ENCODE measurements around the gene CHAC2.

Gene CHAC2

DNA sequence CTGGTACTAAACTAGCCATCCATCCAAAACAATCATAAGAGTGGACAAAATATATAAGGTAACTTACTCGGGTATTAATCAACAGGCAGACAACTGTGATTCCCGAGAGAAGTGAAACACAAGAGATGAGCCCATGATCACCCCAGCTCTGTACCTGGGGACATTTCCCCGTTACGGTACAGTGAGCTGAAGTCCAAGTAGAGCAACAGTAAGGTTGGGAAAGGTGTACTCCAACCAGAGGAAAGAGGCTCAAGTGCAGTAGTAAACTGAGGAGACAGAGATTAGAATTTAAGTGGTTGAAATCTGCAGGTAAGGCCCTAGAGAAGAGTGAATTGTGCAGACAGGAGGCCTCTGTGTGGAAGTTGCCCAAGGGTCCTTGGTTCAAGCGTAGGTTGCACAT, 30.5 kb upstream of the CHAC2 start:
- H3K36me3 ChIP-seq (ENCODE audit: control insufficient read depth in 4 of 4, insufficient read depth in 4 of 4, low read length in 3 of 4): peaks cover 4 to 23% (median 15%) of the 10 kb centered on the region in 4 experiments
- H3K27me3 ChIP-seq (replicated peaks in 2 of 5; ENCODE audit: control insufficient read depth in 4 of 5, insufficient read depth in 5 of 5, low read length in 4 of 5): no peaks in the 10 kb centered on the region
- no peak overlapping the region for H3K27ac ChIP-seq (ENCODE audit: insufficient read depth in 1 of 2, low read depth in 1 of 2, low read length in 2 of 2, poor library complexity in 1 of 2, severe bottlenecking in 2 of 2)
- no peaks in the 10 kb centered on the region for H3K9me3 ChIP-seq (ENCODE audit: control extremely low read depth in 1 of 5, control insufficient read depth in 4 of 5, insufficient read depth in 2 of 5, low read depth in 1 of 5, low read length in 4 of 5)
- ChIA-PET POLR2A (no interaction called here), CTCF (interaction anchor here (0.7 kb wide), 1 partner anchor 8 kb away, joined by 3 read pairs; no protein-coding TSS in a partner anchor)
- 100% methylated on average over 5 of the region's 5 CpGs for whole genome bisulfite sequencing (ENCODE audit: insufficient coverage)
- no peak for DNase-seq
- no peak overlapping the region for H3K4me3 ChIP-seq (ENCODE audit: control insufficient read depth in 1 of 7, extremely low read depth in 1 of 7, insufficient read depth in 4 of 7, low read depth in 2 of 7, low read length in 6 of 7)
- no peaks in the 10 kb centered on the region for H3K4me1 ChIP-seq (ENCODE audit: control extremely low read depth in 1 of 4, control insufficient read depth in 4 of 4, insufficient read depth in 4 of 4, low read length in 3 of 4)

DNA sequence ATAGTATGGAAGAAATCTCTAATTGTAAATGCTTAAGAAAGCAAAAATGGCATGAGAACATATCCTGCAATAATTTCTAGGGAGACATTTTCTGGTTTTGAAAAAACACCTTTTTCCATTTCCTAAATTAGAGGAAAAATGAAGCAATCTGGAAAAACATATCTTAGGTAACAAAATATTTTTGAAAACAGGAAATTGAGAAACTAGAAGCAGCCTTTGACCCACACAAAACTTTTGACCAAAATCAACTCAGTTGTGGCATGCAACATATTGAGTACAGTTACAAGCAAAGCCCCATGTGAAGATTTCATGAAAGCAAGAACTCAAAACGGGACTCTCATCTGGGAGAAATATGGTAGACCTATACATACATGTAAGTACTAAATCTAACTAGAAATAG, 28.6 kb upstream of the CHAC2 start:
- Histone ChIP-seq H3K9me3 (ENCODE audit: control extremely low read depth in 1 of 5, control insufficient read depth in 4 of 5, insufficient read depth in 2 of 5, low read depth in 1 of 5, low read length in 4 of 5) (no peaks in the 10 kb centered on the region), H3K4me3 (ENCODE audit: control insufficient read depth in 1 of 7, extremely low read depth in 1 of 7, insufficient read depth in 4 of 7, low read depth in 2 of 7, low read length in 6 of 7) (peak overlapping the region in 1 of 7 experiments; percentile 15), H3K4me1 (ENCODE audit: control extremely low read depth in 1 of 4, control insufficient read depth in 4 of 4, insufficient read depth in 4 of 4, low read length in 3 of 4) (no peaks in the 10 kb centered on the region), H3K27me3 (replicated peaks in 2 of 5; ENCODE audit: control insufficient read depth in 4 of 5, insufficient read depth in 5 of 5, low read length in 4 of 5) (no peaks in the 10 kb centered on the region), H3K27ac (ENCODE audit: insufficient read depth in 1 of 2, low read depth in 1 of 2, low read length in 2 of 2, poor library complexity in 1 of 2, severe bottlenecking in 2 of 2) (no peak overlapping the region), H3K36me3 (ENCODE audit: control insufficient read depth in 4 of 4, insufficient read depth in 4 of 4, low read length in 3 of 4) (peaks cover under 1 to 23% (median 12%) of the 10 kb centered on the region in 4 experiments)
- POLR2A ChIA-PET: no interaction called here
- CTCF ChIA-PET: interaction anchor here (1.2 to 1.8 kb wide), 3 partner anchors 10 to 28 kb away, joined by 3 to 7 read pairs (median 4); partner anchors contain the start of gene CHAC2
- DNase-seq: no peak
- WGBS (ENCODE audit: insufficient coverage): no CpG with 5 or more reads among the region's 1 CpG

DNA sequence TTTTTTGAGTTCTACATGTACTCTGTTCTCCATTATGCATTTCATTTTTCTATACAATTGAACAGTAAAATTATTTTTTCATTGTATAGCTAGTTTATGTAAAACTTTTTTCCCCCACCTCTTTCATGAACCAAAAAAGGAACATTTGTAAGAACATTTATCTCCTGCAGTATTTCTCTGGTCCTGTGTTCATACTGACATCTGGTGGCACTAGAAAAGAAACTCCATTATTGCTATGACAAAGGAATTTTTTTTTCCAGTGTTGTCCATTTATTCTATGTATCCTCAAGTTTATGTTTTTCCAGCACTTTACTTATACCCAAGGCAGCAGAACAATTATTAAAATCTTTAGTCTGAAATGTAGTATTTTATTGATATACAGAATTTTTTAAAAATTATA, 27.4 kb upstream of the CHAC2 start:
- peak; percentile 22 to 49 (median 48) for DNase-seq
- Histone ChIP-seq H3K4me3 (ENCODE audit: control insufficient read depth in 1 of 7, extremely low read depth in 1 of 7, insufficient read depth in 4 of 7, low read depth in 2 of 7, low read length in 6 of 7) (no peak overlapping the region), H3K4me1 (ENCODE audit: control extremely low read depth in 1 of 4, control insufficient read depth in 4 of 4, insufficient read depth in 4 of 4, low read length in 3 of 4) (no peaks in the 10 kb centered on the region), H3K9me3 (ENCODE audit: control extremely low read depth in 1 of 5, control insufficient read depth in 4 of 5, insufficient read depth in 2 of 5, low read depth in 1 of 5, low read length in 4 of 5) (no peaks in the 10 kb centered on the region), H3K27me3 (replicated peaks in 2 of 5; ENCODE audit: control insufficient read depth in 4 of 5, insufficient read depth in 5 of 5, low read length in 4 of 5) (no peaks in the 10 kb centered on the region), H3K27ac (ENCODE audit: insufficient read depth in 1 of 2, low read depth in 1 of 2, low read length in 2 of 2, poor library complexity in 1 of 2, severe bottlenecking in 2 of 2) (no peak overlapping the region), H3K36me3 (ENCODE audit: control insufficient read depth in 4 of 4, insufficient read depth in 4 of 4, low read length in 3 of 4) (peaks cover 0 to 20% (median 11%) of the 10 kb centered on the region in 4 experiments)
- ChIA-PET POLR2A (no interaction called here), CTCF (interaction anchor here (1.2 to 1.8 kb wide), 4 partner anchors 11 to 27 kb away, joined by 3 to 7 read pairs (median 4); partner anchors contain the start of gene CHAC2)

DNA sequence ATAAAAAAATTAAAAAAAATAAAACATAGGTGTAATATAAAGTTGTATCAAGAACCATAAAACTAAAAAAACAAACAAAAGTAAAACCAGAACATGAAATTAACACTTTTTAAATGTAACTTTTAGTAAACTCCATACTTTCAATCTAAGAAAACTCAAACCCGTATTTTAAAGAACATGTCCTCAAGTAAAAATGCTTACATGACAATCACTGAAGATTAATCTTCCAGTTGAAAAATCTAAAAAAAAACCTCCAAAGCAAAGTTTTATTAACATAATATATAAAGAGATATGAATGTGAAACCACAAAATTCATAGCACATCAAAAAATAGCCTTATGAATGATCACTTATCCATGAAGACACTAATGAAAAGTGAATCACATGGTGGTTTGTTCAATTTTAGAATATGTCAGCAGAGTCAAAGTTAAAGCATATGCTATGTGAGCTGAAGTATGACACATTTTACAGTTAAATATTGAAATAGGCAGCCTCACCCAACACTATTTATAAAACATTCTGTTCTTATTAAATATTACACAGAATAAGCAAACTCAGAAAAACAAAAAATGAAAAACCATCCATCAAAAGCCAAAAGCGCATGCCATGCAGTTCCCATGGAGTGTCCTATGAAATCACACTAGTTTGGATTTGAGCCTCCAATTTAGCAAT, 23.1 kb upstream of the CHAC2 start:
- POLR2A ChIA-PET: no interaction called here
- no peak for DNase-seq
- no peak overlapping the region for H3K4me3 ChIP-seq (ENCODE audit: control insufficient read depth in 1 of 7, extremely low read depth in 1 of 7, insufficient read depth in 4 of 7, low read depth in 2 of 7, low read length in 6 of 7)
- H3K27me3 ChIP-seq (replicated peaks in 2 of 5; ENCODE audit: control insufficient read depth in 4 of 5, insufficient read depth in 5 of 5, low read length in 4 of 5): no peaks in the 10 kb centered on the region
- no peak overlapping the region for H3K27ac ChIP-seq (ENCODE audit: insufficient read depth in 1 of 2, low read depth in 1 of 2, low read length in 2 of 2, poor library complexity in 1 of 2, severe bottlenecking in 2 of 2)
- no peaks in the 10 kb centered on the region for H3K4me1 ChIP-seq (ENCODE audit: control extremely low read depth in 1 of 4, control insufficient read depth in 4 of 4, insufficient read depth in 4 of 4, low read length in 3 of 4)
- peaks cover 18 to 32% (median 26%) of the 10 kb centered on the region in 4 experiments for H3K36me3 ChIP-seq (ENCODE audit: control insufficient read depth in 4 of 4, insufficient read depth in 4 of 4, low read length in 3 of 4)
- CTCF ChIA-PET: interaction anchor here (1.2 to 2.5 kb wide), 2 partner anchors 12 to 14 kb away, joined by 3 to 10 read pairs; no protein-coding TSS in a partner anchor
- H3K9me3 ChIP-seq (ENCODE audit: control extremely low read depth in 1 of 5, control insufficient read depth in 4 of 5, insufficient read depth in 2 of 5, low read depth in 1 of 5, low read length in 4 of 5): no peaks in the 10 kb centered on the region
- no CpG with 5 or more reads among the region's 2 CpGs for WGBS (ENCODE audit: insufficient coverage)

DNA sequence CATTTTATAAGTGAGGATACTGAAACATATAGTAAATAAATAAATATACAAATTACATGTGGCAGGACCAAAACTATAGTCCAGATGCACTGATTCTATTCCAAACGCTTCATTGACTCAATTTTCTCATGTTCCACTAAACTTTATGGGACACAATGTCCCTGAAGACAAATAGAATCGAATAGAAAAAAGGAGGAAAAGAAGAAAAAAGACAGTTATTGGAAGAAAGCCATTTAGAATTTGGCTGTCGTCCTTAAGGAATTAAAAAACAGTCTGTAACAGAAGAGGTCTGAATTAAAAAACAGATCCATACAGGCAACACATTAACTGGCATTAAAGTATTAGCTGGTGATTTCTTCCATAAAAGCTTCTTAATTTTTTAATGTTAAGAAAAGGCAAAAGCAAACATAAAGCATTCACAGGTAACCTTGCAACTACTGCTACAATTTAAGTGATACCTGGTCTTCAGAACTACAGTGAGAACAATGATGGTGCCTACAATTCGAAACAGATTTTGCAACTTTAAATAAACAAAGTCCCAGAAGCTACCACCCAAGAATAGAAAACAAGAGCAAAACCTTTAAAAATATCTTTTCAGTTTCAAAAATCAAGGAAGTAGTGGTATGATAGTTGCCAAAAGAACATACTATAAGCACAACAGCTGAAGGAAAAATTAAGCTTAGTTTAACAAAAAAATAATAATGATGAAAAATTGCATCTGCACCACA, 17.4 kb upstream of the CHAC2 start:
- Histone ChIP-seq H3K36me3 (ENCODE audit: control insufficient read depth in 4 of 4, insufficient read depth in 4 of 4, low read length in 3 of 4) (peaks cover 22 to 43% (median 26%) of the 10 kb centered on the region in 4 experiments), H3K27ac (ENCODE audit: insufficient read depth in 1 of 2, low read depth in 1 of 2, low read length in 2 of 2, poor library complexity in 1 of 2, severe bottlenecking in 2 of 2) (no peak overlapping the region), H3K9me3 (ENCODE audit: control extremely low read depth in 1 of 5, control insufficient read depth in 4 of 5, insufficient read depth in 2 of 5, low read depth in 1 of 5, low read length in 4 of 5) (no peaks in the 10 kb centered on the region), H3K4me3 (ENCODE audit: control insufficient read depth in 1 of 7, extremely low read depth in 1 of 7, insufficient read depth in 4 of 7, low read depth in 2 of 7, low read length in 6 of 7) (no peak overlapping the region), H3K4me1 (ENCODE audit: control extremely low read depth in 1 of 4, control insufficient read depth in 4 of 4, insufficient read depth in 4 of 4, low read length in 3 of 4) (no peaks in the 10 kb centered on the region), H3K27me3 (replicated peaks in 2 of 5; ENCODE audit: control insufficient read depth in 4 of 5, insufficient read depth in 5 of 5, low read length in 4 of 5) (no peaks in the 10 kb centered on the region)
- DNase-seq: no peak
- 100% methylated on average over 1 of the region's 4 CpGs for WGBS (ENCODE audit: insufficient coverage)
- CTCF ChIA-PET: no interaction called here
- POLR2A ChIA-PET: no interaction called here

DNA sequence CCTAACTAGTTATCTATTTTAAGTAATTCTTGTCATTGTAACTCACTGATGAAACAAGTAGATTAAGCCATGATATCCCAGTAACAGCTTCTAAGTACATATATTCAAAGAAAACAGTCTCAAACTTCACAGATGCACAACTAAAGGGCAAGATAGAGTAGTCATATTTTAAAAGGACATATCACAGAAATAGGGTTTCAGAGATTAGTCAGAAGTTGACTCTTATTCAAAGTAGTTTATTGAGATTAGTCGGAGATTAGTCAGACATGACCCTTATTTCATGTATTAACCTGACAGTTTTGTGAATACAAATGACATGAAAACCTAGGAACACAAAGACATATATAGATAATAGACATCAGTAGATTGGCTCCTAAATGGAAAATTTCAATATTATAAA, 15.9 kb upstream of the CHAC2 start:
- Histone ChIP-seq H3K36me3 (ENCODE audit: control insufficient read depth in 4 of 4, insufficient read depth in 4 of 4, low read length in 3 of 4) (peaks cover 19 to 42% (median 28%) of the 10 kb centered on the region in 4 experiments), H3K9me3 (ENCODE audit: control extremely low read depth in 1 of 5, control insufficient read depth in 4 of 5, insufficient read depth in 2 of 5, low read depth in 1 of 5, low read length in 4 of 5) (peaks cover 0 to 3% (median 1%) of the 10 kb centered on the region in 5 experiments), H3K4me1 (ENCODE audit: control extremely low read depth in 1 of 4, control insufficient read depth in 4 of 4, insufficient read depth in 4 of 4, low read length in 3 of 4) (no peaks in the 10 kb centered on the region), H3K27ac (ENCODE audit: insufficient read depth in 1 of 2, low read depth in 1 of 2, low read length in 2 of 2, poor library complexity in 1 of 2, severe bottlenecking in 2 of 2) (no peak overlapping the region), H3K27me3 (replicated peaks in 2 of 5; ENCODE audit: control insufficient read depth in 4 of 5, insufficient read depth in 5 of 5, low read length in 4 of 5) (no peaks in the 10 kb centered on the region), H3K4me3 (ENCODE audit: control insufficient read depth in 1 of 7, extremely low read depth in 1 of 7, insufficient read depth in 4 of 7, low read depth in 2 of 7, low read length in 6 of 7) (no peak overlapping the region)
- ChIA-PET POLR2A (no interaction called here), CTCF (interaction anchor here (1.3 kb wide), 1 partner anchor 17 kb away, joined by 3 read pairs; no protein-coding TSS in a partner anchor)
- no peak for DNase-seq
- no CpG with 5 or more reads among the region's 1 CpG for WGBS (ENCODE audit: insufficient coverage)

DNA sequence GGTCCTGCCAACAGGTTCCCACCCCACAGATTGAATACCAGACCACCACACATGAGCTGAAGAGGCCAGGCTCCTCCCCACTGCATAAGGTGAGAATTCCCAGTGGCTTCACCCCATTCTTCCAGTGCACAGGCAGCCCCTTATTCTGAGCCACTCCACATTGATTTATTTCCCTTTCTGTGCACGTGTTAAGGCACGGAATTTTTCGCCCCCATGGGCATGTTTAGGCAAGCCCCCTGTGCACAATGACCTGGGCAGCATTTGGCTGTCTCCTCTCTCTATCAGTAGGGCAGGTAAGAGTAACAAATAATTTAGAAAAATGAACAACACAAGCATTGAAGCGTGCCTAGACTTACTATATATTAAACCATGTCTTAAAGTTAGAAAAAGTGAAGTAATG, 15.2 kb upstream of the CHAC2 start:
- CTCF ChIA-PET: interaction anchor here (1.3 kb wide), 1 partner anchor 16 kb away, joined by 3 read pairs; no protein-coding TSS in a partner anchor
- Histone ChIP-seq H3K27me3 (replicated peaks in 2 of 5; ENCODE audit: control insufficient read depth in 4 of 5, insufficient read depth in 5 of 5, low read length in 4 of 5) (no peaks in the 10 kb centered on the region), H3K9me3 (ENCODE audit: control extremely low read depth in 1 of 5, control insufficient read depth in 4 of 5, insufficient read depth in 2 of 5, low read depth in 1 of 5, low read length in 4 of 5) (peaks cover 0 to 5% (median 3%) of the 10 kb centered on the region in 5 experiments), H3K4me3 (ENCODE audit: control insufficient read depth in 1 of 7, extremely low read depth in 1 of 7, insufficient read depth in 4 of 7, low read depth in 2 of 7, low read length in 6 of 7) (no peak overlapping the region), H3K4me1 (ENCODE audit: control extremely low read depth in 1 of 4, control insufficient read depth in 4 of 4, insufficient read depth in 4 of 4, low read length in 3 of 4) (no peaks in the 10 kb centered on the region), H3K27ac (ENCODE audit: insufficient read depth in 1 of 2, low read depth in 1 of 2, low read length in 2 of 2, poor library complexity in 1 of 2, severe bottlenecking in 2 of 2) (no peak overlapping the region), H3K36me3 (ENCODE audit: control insufficient read depth in 4 of 4, insufficient read depth in 4 of 4, low read length in 3 of 4) (peaks cover 20 to 45% (median 29%) of the 10 kb centered on the region in 4 experiments)
- no CpG with 5 or more reads among the region's 4 CpGs for WGBS (ENCODE audit: insufficient coverage)
- no peak for DNase-seq
- POLR2A ChIA-PET: no interaction called here

Measured in common myeloid progenitor, CD34-positive (primary cell).